HL-60 (cell line): ENCODE results near the gene EOMES.
"Not testable (repeated sequence)": the region's sequence is repeated elsewhere in the genome, so short reads cannot be mapped to it uniquely, and the experiment has no call there.

Source experiments
- DNase-seq, 2 experiments: peaks; one replicate each; pipeline ENCODE4 v3.0.0-alpha.2; 2010 to 2020; ENCODE audit warnings: low read depth in 1 of 2, low spot score in 1 of 2
- H3K27ac ChIP-seq: fragments of 250-450 bp; sonication (Bioruptor Pico); replicated peaks from 2 replicates; pipeline ENCODE4 v1.5.1; 2020; ENCODE audit warnings: mild to moderate bottlenecking, moderate library complexity
- H3K27me3 ChIP-seq: fragments of 250-450 bp; sonication (Bioruptor Pico); 2 replicates; pipeline ENCODE4 v1.5.1; 2021; ENCODE audit warnings: mild to moderate bottlenecking, moderate library complexity; ENCODE audit not compliant: insufficient read depth, poor library complexity, severe bottlenecking
- H3K4me3 ChIP-seq: replicated peaks from 2 replicates; pipeline ENCODE4 v1.5.1; 2011; ENCODE audit warnings: mild to moderate bottlenecking, control low read depth, low read length; ENCODE audit not compliant: insufficient read depth
- CTCF ChIP-seq: IDR thresholded peaks from one replicate; pipeline ENCODE4 v1.5.1; 2011; ENCODE audit warnings: low read length, control low read depth, inconsistent platforms; ENCODE audit not compliant: insufficient read depth
- GABPA ChIP-seq: IDR thresholded peaks from 2 replicates; pipeline ENCODE4 v1.6.1; 2012; ENCODE audit warnings: low read depth
- POLR2AphosphoS5 ChIP-seq: IDR thresholded peaks from 2 replicates; pipeline ENCODE4 v1.6.1; 2012; ENCODE audit warnings: low read depth
- REST ChIP-seq: IDR thresholded peaks from 2 replicates; pipeline ENCODE4 v1.6.1; 2012; ENCODE audit warnings: low read depth; ENCODE audit not compliant: insufficient replicate concordance
- SPI1 ChIP-seq: IDR thresholded peaks from 2 replicates; pipeline ENCODE4 v1.6.1; 2012; ENCODE audit warnings: low read depth, mild to moderate bottlenecking, borderline replicate concordance
- long read RNA-seq: library from polyadenylated mRNA; unstranded; transcript quantifications from one replicate; pipeline ENCODE4 v2.0.0, GENCODE V29; 2020

EOMES gene
- long read RNA-seq: 0 reads

GRCh38 chr3:27721717-27722564, at the start of gene EOMES:
Gene EOMES, minus strand, starts transcription at chr3:27722323. Its CDS starts 29 bp downstream, at chr3:27722294.
- Histone ChIP-seq H3K27ac (no peak within 1 kb of the TSS), H3K4me3 (peak within 1 kb of the TSS; percentile 55), H3K27me3 (peaks cover 73% of the 10 kb centered on the region)
- TF ChIP-seq GABPA (no peak; the same call in 1 of the 2 replicates), SPI1 (peak; percentile 55; the same call in 1 of the 2 replicates)
- DNase-seq: peak; percentile 32 to 81

- H3K27ac ChIP-seq, H3K4me3 ChIP-seq, H3K27me3 ChIP-seq, DNase-seq: not testable (repeated sequence)
Measured at GRCh38 chr3:27770384-27770783, 48.3 kb upstream of the EOMES start.

GRCh38 chr3:27767000-27767399, 44.9 kb upstream of the EOMES start:
- Histone ChIP-seq H3K27ac (no peak overlapping the region), H3K27me3 (no peaks in the 10 kb centered on the region), H3K4me3 (no peak overlapping the region)
- TF ChIP-seq SPI1: no peak
- TF ChIP-seq POLR2AphosphoS5: no peak
- no peak for TF ChIP-seq CTCF
- no peak for TF ChIP-seq GABPA
- no peak for TF ChIP-seq REST
- no peak for DNase-seq

GRCh38 chr3:27758083-27758482, 36.0 kb upstream of the EOMES start:
- Histone ChIP-seq H3K27ac (no peak overlapping the region), H3K27me3 (no peaks in the 10 kb centered on the region), H3K4me3 (no peak overlapping the region)
- TF ChIP-seq GABPA (no peak), POLR2AphosphoS5 (no peak), CTCF (no peak), SPI1 (no peak)
- no peak for DNase-seq

- DNase-seq: no peak
- H3K4me3 ChIP-seq: no peak overlapping the region
- H3K27ac ChIP-seq: no peak overlapping the region
- TF ChIP-seq REST (no peak), CTCF (no peak), SPI1 (no peak), GABPA (no peak), POLR2AphosphoS5 (no peak)
- no peaks in the 10 kb centered on the region for H3K27me3 ChIP-seq
Measured at GRCh38 chr3:27756877-27757276, 34.8 kb upstream of the EOMES start.
